Vagina (tissue), 2 donors: Measurements from ENCODE around the gene TECTA. TPM values are rescaled to one million over a fixed set of nuclear protein-coding genes. Genes with fewer than 3 reads are reported as not detected.

Experiments used
- DNase-seq, 2 donors: peaks; one replicate each; pipeline ENCODE4 v3.0.0-alpha.2; 2017; ENCODE audit errors: extremely low spot score in 2 of 2
- H3K27ac ChIP-seq: fragments of 200-600 bp; sonication (generic); one replicate; pipeline ENCODE4 v1.5.1; 2019
- H3K27me3 ChIP-seq: fragments of 200-600 bp; sonication (generic); one replicate; pipeline ENCODE4 v1.5.1; 2019
- H3K36me3 ChIP-seq, 2 donors: fragments of 200-600 bp; sonication (generic); one replicate each; pipeline ENCODE4 v1.5.1; 2017 to 2019
- H3K4me1 ChIP-seq: fragments of 200-600 bp; sonication (generic); one replicate; pipeline ENCODE4 v1.5.1; 2019
- H3K4me3 ChIP-seq, 2 donors: fragments of 200-600 bp; sonication (generic); 1 replicate in 1 of 2; 2 replicates in 1 of 2; pipeline ENCODE4 v1.5.1; 2016 to 2019
- H3K9me3 ChIP-seq: fragments of 200-600 bp; sonication (generic); one replicate; pipeline ENCODE4 v1.5.1; 2019
- POLR2A ChIP-seq, 2 donors: fragments of 450-650 bp; IDR thresholded peaks; one replicate each; pipeline ENCODE4 v1.6.1; 2017; ENCODE audit warnings: antibody characterized with exemption in 2 of 2, mild to moderate bottlenecking in 2 of 2, moderate library complexity in 2 of 2
- POLR2AphosphoS5 ChIP-seq, 2 donors: sonication (generic); formaldehyde crosslinking; IDR thresholded peaks; one replicate each; pipeline ENCODE4 v1.9.0; 2017; ENCODE audit warnings: antibody characterized with exemption in 2 of 2, mild to moderate bottlenecking in 2 of 2, low read depth in 1 of 2; ENCODE audit not compliant: insufficient read depth in 1 of 2
- intact Hi-C: fragments of 100-400 bp; cut with DNase I; formaldehyde crosslinking; loops from one replicate; pipeline ENCODE4 v1.15.1; 2023
- total RNA-seq: library from RNA; depleted of rRNA; stranded (reverse); fragments of >200 nt; gene quantifications from one replicate; pipeline ENCODE4 v1.2.3, GENCODE V29; 2016
- TF ChIP-seq, protein P1 (sequence below), 3 experiments: fragments of 450-650 bp in 2 of 3; fragments of 200-600 bp in 1 of 3; sonication (generic) in 1 of 3; IDR thresholded peaks; one replicate each; pipeline ENCODE4 v1.5.1; 2017 to 2019; ENCODE audit warnings: antibody characterized with exemption in 3 of 3, mild to moderate bottlenecking in 2 of 3, moderate library complexity in 2 of 3

The TECTA gene
- total RNA-seq, 1 donor from 2014 or later = 1.2 TPM

DNA sequence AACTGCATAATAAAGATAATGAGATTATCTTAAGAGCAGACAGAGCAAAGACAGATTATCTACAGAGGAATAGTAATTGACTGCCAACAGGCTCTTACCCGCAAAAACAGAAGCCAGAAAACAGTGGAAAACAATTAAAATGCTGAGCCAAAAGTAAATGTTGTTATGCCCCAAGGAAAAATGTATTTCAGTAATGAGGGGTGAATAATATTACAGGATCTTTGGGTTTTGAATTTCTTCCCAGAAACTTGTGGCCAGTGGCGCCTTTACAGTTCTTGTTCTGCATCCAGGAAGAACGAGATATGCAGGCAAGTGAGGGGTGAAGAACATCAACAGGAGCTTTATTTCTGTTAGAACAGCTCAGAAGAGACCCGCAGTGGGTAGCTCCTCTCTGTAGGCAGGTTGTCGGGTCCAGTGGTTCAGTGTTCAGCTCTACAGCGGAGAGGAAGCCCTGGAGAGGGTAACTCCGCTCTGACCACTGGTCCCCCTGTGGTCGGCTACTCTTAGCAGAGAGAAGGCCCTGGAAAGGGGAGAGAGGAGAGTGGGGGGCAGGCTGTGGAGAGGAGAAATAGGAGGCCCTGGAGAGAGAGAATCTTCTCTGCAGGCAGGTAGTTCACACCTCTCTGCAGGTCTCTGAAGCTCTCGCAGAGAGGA lies 139.7 kb downstream of the TECTA start:
- peaks cover 20% of the 10 kb centered on the region for H3K4me1 ChIP-seq
- H3K36me3 ChIP-seq = no peaks in the 10 kb centered on the region
- H3K9me3 ChIP-seq = no peaks in the 10 kb centered on the region
- no peak for TF ChIP-seq POLR2A (IDR thresholded peaks at IDR 0.05)
- no peak for TF ChIP-seq POLR2AphosphoS5 (IDR thresholded peaks at IDR 0.05; ENCODE audit: insufficient read depth in 1 of 2, low read depth in 1 of 2)
- TF ChIP-seq, protein P1, sequence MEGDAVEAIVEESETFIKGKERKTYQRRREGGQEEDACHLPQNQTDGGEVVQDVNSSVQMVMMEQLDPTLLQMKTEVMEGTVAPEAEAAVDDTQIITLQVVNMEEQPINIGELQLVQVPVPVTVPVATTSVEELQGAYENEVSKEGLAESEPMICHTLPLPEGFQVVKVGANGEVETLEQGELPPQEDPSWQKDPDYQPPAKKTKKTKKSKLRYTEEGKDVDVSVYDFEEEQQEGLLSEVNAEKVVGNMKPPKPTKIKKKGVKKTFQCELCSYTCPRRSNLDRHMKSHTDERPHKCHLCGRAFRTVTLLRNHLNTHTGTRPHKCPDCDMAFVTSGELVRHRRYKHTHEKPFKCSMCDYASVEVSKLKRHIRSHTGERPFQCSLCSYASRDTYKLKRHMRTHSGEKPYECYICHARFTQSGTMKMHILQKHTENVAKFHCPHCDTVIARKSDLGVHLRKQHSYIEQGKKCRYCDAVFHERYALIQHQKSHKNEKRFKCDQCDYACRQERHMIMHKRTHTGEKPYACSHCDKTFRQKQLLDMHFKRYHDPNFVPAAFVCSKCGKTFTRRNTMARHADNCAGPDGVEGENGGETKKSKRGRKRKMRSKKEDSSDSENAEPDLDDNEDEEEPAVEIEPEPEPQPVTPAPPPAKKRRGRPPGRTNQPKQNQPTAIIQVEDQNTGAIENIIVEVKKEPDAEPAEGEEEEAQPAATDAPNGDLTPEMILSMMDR (IDR thresholded peaks at IDR 0.05) = no peak
- H3K27me3 ChIP-seq = no peaks in the 10 kb centered on the region
- DNase-seq = no peak
- H3K4me3 ChIP-seq = no peak overlapping the region
- intact Hi-C loops = loop anchor here (10.0 kb wide), 1 partner anchor 354 kb away; no protein-coding TSS in a partner anchor
- H3K27ac ChIP-seq = no peak overlapping the region

Other genes starting within 250 kb of the TECTA start
- 19.2 TPM for gene TBCEL, start 77.1 kb upstream of the TECTA start, total RNA-seq
- 86.7 TPM for gene SC5D, start 191.5 kb downstream of the TECTA start, total RNA-seq